Osteoblast (primary cell): ENCODE measurements around the gene SEMA3B. TPM values are rescaled to one million over a fixed set of nuclear protein-coding genes. Genes with fewer than 3 reads are reported as not detected.
A peak's percentile ranks its signal among the peaks of the same experiment; 100 is the strongest.

Experiments used
- DNase-seq: peaks from one replicate; pipeline ENCODE4 v3.0.0; 2011; ENCODE audit warnings: low spot score, mixed read lengths; ENCODE audit not compliant: insufficient read length; ENCODE audit errors: missing footprints
- H2AFZ ChIP-seq: 2 replicates; pipeline ENCODE4 v1.6.0; 2011; ENCODE audit warnings: mild to moderate bottlenecking, low read length
- H3K27ac ChIP-seq: 2 replicates; pipeline ENCODE4 v1.5.1; 2011; ENCODE audit warnings: mild to moderate bottlenecking, low read depth, low read length, moderate library complexity
- H3K27me3 ChIP-seq: 2 replicates; pipeline ENCODE4 v1.6.0; 2012; ENCODE audit warnings: mild to moderate bottlenecking, control low read depth, inconsistent platforms, low read length, moderate library complexity; ENCODE audit not compliant: insufficient read depth
- H3K36me3 ChIP-seq: 2 replicates; pipeline ENCODE4 v1.5.1; 2011; ENCODE audit warnings: mild to moderate bottlenecking, low read length, control low read depth, moderate library complexity; ENCODE audit not compliant: insufficient read depth
- H3K4me1 ChIP-seq: 2 replicates; pipeline ENCODE4 v1.5.1; 2011; ENCODE audit warnings: mild to moderate bottlenecking, low read length, control low read depth, moderate library complexity; ENCODE audit not compliant: insufficient read depth
- H3K4me2 ChIP-seq: 2 replicates; pipeline ENCODE4 v1.6.0; 2011; ENCODE audit warnings: mild to moderate bottlenecking, low read length; ENCODE audit not compliant: insufficient read depth
- H3K4me3 ChIP-seq: fragments of 200-600 bp; sonication (generic); 3 replicates; pipeline ENCODE4 v1.5.1; 2012; ENCODE audit warnings: mild to moderate bottlenecking, low read length, inconsistent platforms; ENCODE audit not compliant: insufficient read depth
- H3K79me2 ChIP-seq: 2 replicates; pipeline ENCODE4 v1.6.0; 2012; ENCODE audit warnings: mild to moderate bottlenecking, low read length, control low read depth, inconsistent platforms; ENCODE audit not compliant: insufficient read depth
- H3K9me3 ChIP-seq: 2 replicates; pipeline ENCODE4 v1.5.1; 2011; ENCODE audit warnings: low read depth, low read length, control low read depth
- H4K20me1 ChIP-seq: 2 replicates; pipeline ENCODE4 v1.6.0; 2012; ENCODE audit warnings: mild to moderate bottlenecking, low read length, control low read depth; ENCODE audit not compliant: insufficient read depth
- CTCF ChIP-seq: IDR thresholded peaks from 2 replicates; pipeline ENCODE4 v1.5.1; 2011; ENCODE audit warnings: mild to moderate bottlenecking, low read depth, low read length, moderate library complexity; ENCODE audit errors: extremely low read depth
- total RNA-seq: library from RNA; depleted of rRNA; stranded (reverse); fragments of >200 nt; gene quantifications from 2 replicates; pipeline ENCODE4 v1.2.3, GENCODE V29; 2012

Gene SEMA3B
- total RNA-seq, 1 donor, result 10.1 TPM

GRCh38 chr3:50265571-50265970 is 3.4 kb upstream of the SEMA3B start:
- H3K27ac ChIP-seq, result no peak overlapping the region
- peaks cover 54% of the 10 kb centered on the region for H3K4me1 ChIP-seq
- H3K79me2 ChIP-seq, result no peaks in the 10 kb centered on the region
- TF ChIP-seq CTCF, result no peak
- no peaks in the 10 kb centered on the region for H3K9me3 ChIP-seq
- H2AFZ ChIP-seq, result no peak overlapping the region
- no peak overlapping the region for H3K4me3 ChIP-seq
- no peak for DNase-seq
- H3K27me3 ChIP-seq, result no peaks in the 10 kb centered on the region
- H3K4me2 ChIP-seq, result no peak overlapping the region
- no peaks in the 10 kb centered on the region for H4K20me1 ChIP-seq
- H3K36me3 ChIP-seq, result no peaks in the 10 kb centered on the region

GRCh38 chr3:50266017-50266416 is 2.9 kb upstream of the SEMA3B start:
- no peaks in the 10 kb centered on the region for H3K79me2 ChIP-seq
- no peak for DNase-seq
- H2AFZ ChIP-seq, result no peak overlapping the region
- H3K27ac ChIP-seq, result no peak overlapping the region
- no peaks in the 10 kb centered on the region for H3K9me3 ChIP-seq
- H3K4me3 ChIP-seq, result no peak overlapping the region
- H4K20me1 ChIP-seq, result no peaks in the 10 kb centered on the region
- H3K36me3 ChIP-seq, result no peaks in the 10 kb centered on the region
- peaks cover 52% of the 10 kb centered on the region for H3K4me1 ChIP-seq
- H3K4me2 ChIP-seq, result no peak overlapping the region
- no peak for TF ChIP-seq CTCF
- H3K27me3 ChIP-seq, result no peaks in the 10 kb centered on the region

- peaks cover 47% of the 10 kb centered on the region for H3K4me1 ChIP-seq
- H3K27me3 ChIP-seq, result no peaks in the 10 kb centered on the region
- no peaks in the 10 kb centered on the region for H3K36me3 ChIP-seq
- no peaks in the 10 kb centered on the region for H3K9me3 ChIP-seq
- peak overlapping the region; percentile 59 for H3K4me2 ChIP-seq
- H2AFZ ChIP-seq, result no peak overlapping the region
- H4K20me1 ChIP-seq, result no peaks in the 10 kb centered on the region
- H3K79me2 ChIP-seq, result no peaks in the 10 kb centered on the region
- peak overlapping the region; percentile 60 for H3K4me3 ChIP-seq
- H3K27ac ChIP-seq, result no peak overlapping the region
- no peak for DNase-seq
- no peak for TF ChIP-seq CTCF
These were observed 2.1 kb upstream of the SEMA3B start for GRCh38 chr3:50266836-50267235.

- Histone ChIP-seq H3K9me3 (no peaks in the 10 kb centered on the region), H4K20me1 (no peaks in the 10 kb centered on the region), H3K27ac (no peak overlapping the region), H3K36me3 (no peaks in the 10 kb centered on the region), H3K4me3 (peak overlapping the region; percentile 60), H3K79me2 (no peaks in the 10 kb centered on the region), H3K4me2 (peak overlapping the region; percentile 59), H3K4me1 (peaks cover 47% of the 10 kb centered on the region), H2AFZ (no peak overlapping the region), H3K27me3 (no peaks in the 10 kb centered on the region)
- no peak for DNase-seq
- no peak for TF ChIP-seq CTCF
These were observed 1.6 kb upstream of the SEMA3B start for GRCh38 chr3:50267280-50267913.
